H1 (cell line): ENCODE measurements around the gene C1S. TPM values are rescaled to one million over a fixed set of nuclear protein-coding genes. Genes with fewer than 3 reads are reported as not detected.

Experiments used
- CREB1 ChIP-seq: IDR thresholded peaks from 2 replicates; pipeline ENCODE4 v1.6.1; 2012; ENCODE audit warnings: inconsistent platforms
- CTBP2 ChIP-seq: IDR thresholded peaks from 2 replicates; pipeline ENCODE4 v1.7.0; 2011; ENCODE audit warnings: borderline replicate concordance, mild to moderate bottlenecking, moderate library complexity, mixed read lengths, low read length; ENCODE audit not compliant: insufficient read depth, insufficient read length
- FOSL1 ChIP-seq: IDR thresholded peaks from 2 replicates; pipeline ENCODE4 v1.6.1; 2011; ENCODE audit warnings: mild to moderate bottlenecking, low read depth, low read length, moderate library complexity; ENCODE audit not compliant: insufficient read depth
- HDAC6 ChIP-seq: IDR thresholded peaks from one replicate; pipeline ENCODE4 v1.7.1; 2012; ENCODE audit warnings: low read depth, mild to moderate bottlenecking, inconsistent platforms, low read length, moderate library complexity
- JUND ChIP-seq: IDR thresholded peaks from 2 replicates; pipeline ENCODE4 v1.6.1; 2011; ENCODE audit warnings: mild to moderate bottlenecking, improper control_type of control experiment, low read length
- polyA plus RNA-seq, 7 experiments: library from polyadenylated mRNA; depleted of rRNA in 3 of 7; stranded (reverse) in 5 of 7; unstranded in 2 of 7; fragments of >200 nt in 5 of 7; fragments of 200-250 nt in 2 of 7; gene quantifications; 1 replicate in 5 of 7; 2 replicates in 1 of 7; 4 replicates in 1 of 7; pipeline versions ENCODE4 v1.2.1 to v1.2.3, GENCODE V29; 2011 to 2013; ENCODE audit warnings: missing spikeins in 2 of 7, mixed read lengths in 2 of 7
- total RNA-seq: library from RNA; stranded (reverse); fragmentation: NEBNext Ultra II Directional; extraction: Animal tissue kit (Norgen Biotek cat#: 25700); gene quantifications from 2 replicates; pipeline ENCODE4 v1.2.1, GENCODE V29; 2021

Gene C1S
- total and polyA plus RNA-seq, 2 of the 8 experiments (the other 6 are each of a cell fraction or from before 2014, with no cell fraction given) = 4.4 to 7.3 TPM

- TF ChIP-seq HDAC6 = no peak
- no peak for TF ChIP-seq CTBP2
- no peak for TF ChIP-seq JUND
- TF ChIP-seq CREB1 = no peak
- no peak for TF ChIP-seq FOSL1
Observed at GRCh38 chr12:7046383-7047105, 14.0 kb upstream of the C1S start (continued).
